ENCODE measurements around the gene IFT81.

Gene IFT81

GRCh38 chr12:110108309-110109036 lies 15.7 kb upstream of the IFT81 start:
- no peak for DNase-seq

- no peak for DNase-seq
These were observed 14.9 kb upstream of the IFT81 start for GRCh38 chr12:110109037-110109836.

- DNase-seq, result no peak
These were observed 14.2 kb upstream of the IFT81 start for GRCh38 chr12:110109837-110110535.

GRCh38 chr12:110111476-110112334 lies 12.5 kb upstream of the IFT81 start:
- no peak for DNase-seq

GRCh38 chr12:110112335-110112660 lies 11.9 kb upstream of the IFT81 start:
- no peak for DNase-seq

- no peak for DNase-seq
These were observed 9.6 kb upstream of the IFT81 start for GRCh38 chr12:110114528-110114937.

- no peak for DNase-seq
These were observed 8.5 kb upstream of the IFT81 start for GRCh38 chr12:110115675-110116074.

- no peak for DNase-seq
These were observed 7.5 kb upstream of the IFT81 start for GRCh38 chr12:110116623-110117022.

- DNase-seq, result peak; percentile 11
These were observed 6.9 kb upstream of the IFT81 start for GRCh38 chr12:110117210-110117609.

GRCh38 chr12:110117956-110118685 lies 6.0 kb upstream of the IFT81 start:
- no peak for DNase-seq

- DNase-seq, result no peak
These were observed 1.2 kb upstream of the IFT81 start for GRCh38 chr12:110122929-110123328.

- DNase-seq, result no peak
These were observed 263 bp upstream of the IFT81 start for GRCh38 chr12:110123919-110124268.

GRCh38 chr12:110126557-110126956 lies 2.4 kb downstream of the IFT81 start:
- DNase-seq, result no peak

GRCh38 chr12:110134691-110135411 lies 10.7 kb downstream of the IFT81 start:
- no peak for DNase-seq

- DNase-seq, result no peak
These were observed 11.6 kb downstream of the IFT81 start for GRCh38 chr12:110135806-110136205.

GRCh38 chr12:110137786-110138185 lies 13.6 kb downstream of the IFT81 start:
- no peak for DNase-seq

- no peak for DNase-seq
These were observed 17.2 kb downstream of the IFT81 start for GRCh38 chr12:110141389-110141788.

GRCh38 chr12:110146986-110147385 lies 22.8 kb downstream of the IFT81 start:
- no peak for DNase-seq

GRCh38 chr12:110149086-110149660 lies 25.0 kb downstream of the IFT81 start:
- DNase-seq, result no peak

GRCh38 chr12:110156766-110157165 lies 32.6 kb downstream of the IFT81 start:
- DNase-seq, result no peak

- no peak for DNase-seq
These were observed 33.4 kb downstream of the IFT81 start for GRCh38 chr12:110157539-110157938.

All from activated CD4-positive, alpha-beta T cell treated with anti-CD3 and anti-CD28 coated beads for 48 hours (primary cell).